IMR-90 (cell line): ENCODE data around the gene ERGIC1. TPM values are rescaled to one million over a fixed set of nuclear protein-coding genes. Genes with fewer than 3 reads are reported as not detected.

Experiments used
- ATAC-seq: fragments of 200-7000 bp; cut with Tn5 transposase; 2 replicates; pipeline ENCODE4 v1.9.1; 2020; ENCODE audit warnings: low read depth, mild to moderate bottlenecking, moderate library complexity
- BruUV-seq: library from RNA; stranded (reverse); fragments of 400-500 nt; replicated peaks from 2 replicates; lab custom pipeline; 2021; lab: Mats Ljungman, UMichigan
- CTCF ChIA-PET: fragments of 300-600 bp; formaldehyde crosslinking; extraction: SDS; loops from one replicate; lab custom pipeline; 2021; ENCODE audit warnings: antibody characterized with exemption; lab: Yijun Ruan, JAX
- POLR2A ChIA-PET: fragments of 300-600 bp; sonication (Branson Sonifier 250); formaldehyde crosslinking; loops from one replicate; lab custom pipeline; 2022; ENCODE audit warnings: antibody characterized with exemption; ENCODE audit not compliant: unreplicated experiment; lab: Charles Lee
- DNase-seq: peaks from one replicate; pipeline ENCODE4 v3.0.0; 2013
- H2AFZ ChIP-seq: replicated peaks from 2 replicates; pipeline ENCODE3; 2013; ENCODE audit warnings: low read length, mild to moderate bottlenecking; ENCODE audit not compliant: poor library complexity
- H2AK5ac ChIP-seq: 2 replicates; pipeline ENCODE4 v1.6.1; 2013; ENCODE audit warnings: low read depth, low read length, inconsistent platforms
- H2AK9ac ChIP-seq: replicated peaks from 2 replicates; pipeline ENCODE3; 2013; ENCODE audit warnings: mild to moderate bottlenecking, low read depth, low read length, moderate library complexity; ENCODE audit not compliant: poor library complexity
- H2BK120ac ChIP-seq: 2 replicates; pipeline ENCODE4 v1.6.1; 2013; ENCODE audit warnings: low read depth, low read length, inconsistent platforms
- H2BK15ac ChIP-seq: 3 replicates; pipeline ENCODE4 v1.6.1; 2013; ENCODE audit warnings: low read depth, low read length, inconsistent platforms
- H2BK20ac ChIP-seq: 2 replicates; pipeline ENCODE4 v1.6.1; 2013; ENCODE audit warnings: low read depth, mild to moderate bottlenecking, inconsistent platforms, low read length, moderate library complexity
- H2BK5ac ChIP-seq: 2 replicates; pipeline ENCODE4 v1.6.1; 2013; ENCODE audit warnings: mild to moderate bottlenecking, low read depth, low read length, inconsistent platforms; ENCODE audit not compliant: poor library complexity, severe bottlenecking
- H3K14ac ChIP-seq: replicated peaks from 2 replicates; pipeline ENCODE4 v1.6.1; 2013; ENCODE audit warnings: low read depth, low read length, inconsistent platforms
- H3K18ac ChIP-seq: 2 replicates; pipeline ENCODE4 v1.6.1; 2013; ENCODE audit warnings: low read depth, low read length, control low read depth
- H3K23ac ChIP-seq: 2 replicates; pipeline ENCODE4 v1.6.1; 2013; ENCODE audit warnings: low read depth, low read length, inconsistent platforms
- H3K27ac ChIP-seq: 2 replicates; pipeline ENCODE4 v1.5.1; 2013; ENCODE audit warnings: mild to moderate bottlenecking, control low read depth, low read length; ENCODE audit not compliant: insufficient read depth
- H3K27me3 ChIP-seq: 2 replicates; pipeline ENCODE4 v1.6.1; 2013; ENCODE audit warnings: low read length; ENCODE audit not compliant: control insufficient read depth, insufficient read depth
- H3K36me3 ChIP-seq: 2 replicates; pipeline ENCODE4 v1.6.1; 2013; ENCODE audit warnings: low read length, mixed read lengths; ENCODE audit not compliant: control insufficient read depth, insufficient read depth
- H3K4ac ChIP-seq: 2 replicates; pipeline ENCODE4 v1.6.1; 2013; ENCODE audit warnings: low read depth, low read length, inconsistent platforms
- H3K4me1 ChIP-seq: 2 replicates; pipeline ENCODE4 v1.6.1; 2013; ENCODE audit warnings: low read length, mixed read lengths; ENCODE audit not compliant: control insufficient read depth, insufficient read depth
- H3K4me2 ChIP-seq: 2 replicates; pipeline ENCODE4 v1.6.1; 2013; ENCODE audit warnings: low read depth, mild to moderate bottlenecking, control low read depth, low read length, moderate library complexity
- H3K4me3 ChIP-seq: 2 replicates; pipeline ENCODE4 v1.5.1; 2013; ENCODE audit warnings: low read depth, mild to moderate bottlenecking, control low read depth, low read length, moderate library complexity; ENCODE audit not compliant: insufficient read depth
- H3K56ac ChIP-seq: 2 replicates; pipeline ENCODE4 v1.6.1; 2013; ENCODE audit warnings: low read length, inconsistent platforms; ENCODE audit not compliant: insufficient read depth; ENCODE audit errors: extremely low read depth
- H3K79me1 ChIP-seq, 2 experiments: 2 replicates each; pipeline ENCODE4 v1.6.1; 2013; ENCODE audit warnings: low read length in 2 of 2, inconsistent platforms in 1 of 2, low read depth in 1 of 2
- H3K9ac ChIP-seq: 2 replicates; pipeline ENCODE4 v1.6.1; 2013; ENCODE audit warnings: low read depth, low read length, control low read depth
- H3K9me1 ChIP-seq: 2 replicates; pipeline ENCODE4 v1.6.1; 2013; ENCODE audit warnings: low read length, inconsistent platforms; ENCODE audit not compliant: insufficient read depth
- H3K9me3 ChIP-seq: 2 replicates; pipeline ENCODE4 v1.6.1; 2013; ENCODE audit warnings: low read length; ENCODE audit not compliant: control insufficient read depth, insufficient read depth
- H4K20me1 ChIP-seq: 2 replicates; pipeline ENCODE4 v1.6.1; 2013; ENCODE audit warnings: low read length, inconsistent platforms; ENCODE audit not compliant: insufficient read depth
- H4K5ac ChIP-seq: 2 replicates; pipeline ENCODE4 v1.6.1; 2013; ENCODE audit warnings: mild to moderate bottlenecking, low read depth, low read length, control low read depth
- H4K8ac ChIP-seq, 2 experiments: 2 replicates each; pipeline ENCODE4 v1.6.1; 2013; ENCODE audit warnings: low read depth in 2 of 2, low read length in 2 of 2, control low read depth in 1 of 2, inconsistent platforms in 1 of 2
- H4K91ac ChIP-seq: 2 replicates; pipeline ENCODE4 v1.6.1; 2013; ENCODE audit warnings: low read depth, low read length, inconsistent platforms; ENCODE audit not compliant: insufficient read depth
- ELK1 ChIP-seq: fragments of 150-350 bp; IDR thresholded peaks from 2 replicates; pipeline ENCODE4 v1.6.1; 2016; ENCODE audit warnings: low read depth, mild to moderate bottlenecking, low read length, moderate library complexity, borderline replicate concordance
- FOS ChIP-seq: fragments of 150-350 bp; IDR thresholded peaks from 2 replicates; pipeline ENCODE4 v1.6.1; 2016; ENCODE audit warnings: low read depth, low read length
- POLR2A ChIP-seq: IDR thresholded peaks from 2 replicates; pipeline ENCODE4 v1.6.1; 2012; ENCODE audit warnings: mild to moderate bottlenecking, low read depth, low read length
- SMC3 ChIP-seq: fragments of 150-350 bp; IDR thresholded peaks from 2 replicates; pipeline ENCODE4 v1.6.1; 2016; ENCODE audit warnings: low read depth, mild to moderate bottlenecking, antibody characterized with exemption, low read length, moderate library complexity
- USF2 ChIP-seq: fragments of 150-350 bp; IDR thresholded peaks from 2 replicates; pipeline ENCODE4 v1.6.1; 2017; ENCODE audit warnings: mild to moderate bottlenecking, antibody characterized with exemption, low read length, low read depth
- WGBS, 2 experiments: methylation state at CpG; one replicate each; pipeline versions ENCODE4 v1.1.5 to v1.1.7; 2013; ENCODE audit warnings: missing lambda C conversion rate in 2 of 2; ENCODE audit not compliant: insufficient read length in 1 of 2; ENCODE audit errors: extremely low coverage in 2 of 2; 5-methylcytosine and 5-hydroxymethylcytosine counted together
- dilution Hi-C: fragments of 300-500 bp; cut with HindIII; formaldehyde crosslinking; loops from one replicate; pipeline ENCODE4 v1.14.3; 2018; ENCODE audit warnings: low sequenced_read_pairs; ENCODE audit not compliant: unreplicated experiment
- in situ Hi-C: fragments of 300-500 bp; cut with MboI; formaldehyde crosslinking; loops from 3 replicates; pipeline ENCODE4 v1.14.3; 2019; ENCODE audit warnings: low sequenced_read_pairs, inconsistent platforms, mixed read lengths
- intact Hi-C: fragments of 100-400 bp; cut with micrococcal nuclease; formaldehyde crosslinking; loops from 2 replicates; pipeline ENCODE4 v1.10.0; 2022
- polyA plus RNA-seq, 3 experiments: library from polyadenylated mRNA; depleted of rRNA; stranded (reverse); fragments of >200 nt; gene quantifications; 2 replicates each; pipeline ENCODE4 v1.2.3, GENCODE V29; 2012; ENCODE audit warnings: low replicate concordance in 1 of 3
- total RNA-seq: library from RNA; depleted of rRNA; stranded (reverse); fragments of >200 nt; gene quantifications from 2 replicates; pipeline ENCODE4 v1.2.3, GENCODE V29; 2012

The ERGIC1 gene
- total and polyA plus RNA-seq, 2 of the 4 experiments (the other 2 are of a cell fraction), result 134 to 192 TPM

- in situ Hi-C loops (no loop called here), dilution Hi-C loops (no loop called here), intact Hi-C loops (no loop called here)
- ChIA-PET POLR2A (no interaction called here), CTCF (no interaction called here)
- BruUV-seq, result no TSS peak
- Histone ChIP-seq H3K27me3 (no peaks in the 10 kb centered on the region), H3K9ac (peak overlapping the region; percentile 17; the same call in 1 of the 2 replicates), H3K4ac (peak overlapping the region; percentile 95), H3K27ac (peak overlapping the region; percentile 36), H4K8ac (peak overlapping the region; percentile 57 to 77; a peak in 3 of 4 replicates), H2BK5ac (peak overlapping the region; percentile 75), H2AFZ (peak overlapping the region; percentile 60), H4K5ac (peak overlapping the region; percentile 46), H4K91ac (peak overlapping the region; percentile 95), H3K56ac (no peak overlapping the region), H2BK120ac (peak overlapping the region; percentile 96), H2AK5ac (peak overlapping the region; percentile 100), H2AK9ac (peak overlapping the region; percentile 38), H2BK20ac (peak overlapping the region; percentile 90), H3K18ac (peak overlapping the region; percentile 21), H4K20me1 (no peaks in the 10 kb centered on the region; the same call in 1 of the 2 replicates), H3K23ac (peak overlapping the region; percentile 53; the same call in 1 of the 2 replicates), H3K79me1 (peaks cover 8 to 37% of the 10 kb centered on the region in 2 experiments; a peak in 2 of 4 replicates), H3K4me1 (peaks cover 34% of the 10 kb centered on the region), H3K9me1 (peaks cover 29% of the 10 kb centered on the region), H3K36me3 (no peaks in the 10 kb centered on the region), H3K9me3 (no peaks in the 10 kb centered on the region), H3K4me2 (no peak overlapping the region), H2BK15ac (peak overlapping the region; percentile 99), H3K14ac (peak overlapping the region; percentile 93; the same call in 1 of the 2 replicates), H3K4me3 (no peak overlapping the region)
- DNase-seq (peak; percentile 79), ATAC-seq (no peak)
- TF ChIP-seq USF2, result no peak
- TF ChIP-seq SMC3, result no peak
- peak; percentile 60 for TF ChIP-seq FOS
- TF ChIP-seq ELK1, result no peak
- 0 out of 2 replicates have a peak, but pooled peaks have one; percentile 32 for TF ChIP-seq POLR2A
- WGBS, 2 experiments, result 86% methylated on average over 6 of the region's 17 CpGs; no CpG with 5 or more reads in 1 of the 2 experiments
These were observed 40.2 kb upstream of the ERGIC1 start for GRCh38 chr5:172793577-172794488.
